Retina (tissue), 1 donor: Measurements from ENCODE around the gene PDE12.

Experiments used
- DNase-seq: peaks from one replicate; pipeline ENCODE4 v3.0.0-alpha.2; 2016

Gene PDE12

DNA sequence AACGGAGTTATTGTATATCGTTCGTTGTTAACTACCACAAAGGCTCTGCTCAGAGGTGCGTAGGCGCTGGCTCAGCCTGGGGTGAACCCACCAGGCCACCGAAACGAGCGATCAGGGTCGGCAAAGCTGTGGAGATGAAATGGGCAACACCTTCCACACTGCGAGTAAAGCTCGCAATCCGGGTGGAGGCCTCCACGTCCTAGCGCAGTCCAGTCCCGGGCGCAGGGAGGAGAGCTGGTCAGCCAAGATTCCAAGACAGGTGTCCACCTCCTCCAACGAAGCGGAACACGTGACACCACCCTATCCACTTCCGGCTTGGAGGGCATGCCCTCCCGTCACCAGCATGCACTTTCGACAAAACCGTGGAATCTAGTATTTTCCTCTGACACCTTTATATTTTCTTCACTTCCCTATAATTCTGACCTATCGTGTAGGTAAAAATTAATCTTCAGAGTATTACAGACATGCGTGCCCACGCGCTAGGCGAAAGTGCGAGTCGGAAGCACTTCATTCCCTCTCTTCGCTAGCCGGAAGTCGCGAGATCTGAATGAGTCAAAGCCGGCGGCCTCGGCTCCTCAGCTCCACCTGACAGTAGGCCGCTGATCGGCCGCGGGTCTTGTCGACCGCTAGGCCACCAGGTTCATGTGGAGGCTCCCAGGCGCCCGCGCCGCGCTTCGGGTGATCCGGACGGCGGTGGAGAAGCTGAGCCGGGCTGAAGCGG is at the start of gene PDE12:
PDE12 (plus strand) TSS at position 537 of the 721 bp plus-strand sequence; CDS start at position 643, 106 bp downstream.
- DNase-seq: peak; percentile 99

- DNase-seq: no peak
These were observed 43.9 kb upstream of the PDE12 start for GRCh38 chr3:57512166-57512565.

DNA sequence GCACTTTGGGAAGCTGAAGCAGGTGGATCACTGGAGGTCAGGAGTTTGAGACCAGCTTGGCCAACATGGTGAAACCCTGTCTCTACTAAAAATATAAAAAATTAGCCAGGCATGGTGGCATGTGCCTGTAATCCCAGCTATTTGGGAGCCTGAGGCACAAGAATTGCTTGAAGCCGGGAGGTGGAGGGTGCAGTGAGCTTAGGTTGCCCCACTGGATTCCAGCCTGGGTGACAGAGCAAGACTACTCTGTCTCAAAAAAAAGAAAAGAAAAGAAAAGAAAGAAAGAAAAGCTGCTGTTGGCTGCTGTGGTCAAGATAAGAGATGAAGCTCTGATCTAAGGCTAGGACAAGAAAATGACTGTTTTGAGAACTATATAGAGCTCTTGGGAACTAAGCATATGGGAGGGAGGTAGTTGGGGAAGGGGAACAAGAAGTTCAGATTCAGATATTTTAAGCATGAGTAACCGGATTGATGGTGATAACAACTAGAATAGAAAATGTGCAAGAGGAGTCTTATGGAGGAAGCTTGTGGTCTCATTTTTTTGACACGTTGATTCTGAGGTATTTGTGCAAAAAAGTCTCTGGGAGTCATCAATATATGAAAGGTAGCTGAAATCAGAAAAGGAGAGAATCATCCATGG is 37.7 kb upstream of the PDE12 start:
- no peak for DNase-seq

GRCh38 chr3:57530071-57530608 is 25.9 kb upstream of the PDE12 start:
- DNase-seq: no peak

GRCh38 chr3:57538465-57538864 is 17.6 kb upstream of the PDE12 start:
- DNase-seq: no peak

DNA sequence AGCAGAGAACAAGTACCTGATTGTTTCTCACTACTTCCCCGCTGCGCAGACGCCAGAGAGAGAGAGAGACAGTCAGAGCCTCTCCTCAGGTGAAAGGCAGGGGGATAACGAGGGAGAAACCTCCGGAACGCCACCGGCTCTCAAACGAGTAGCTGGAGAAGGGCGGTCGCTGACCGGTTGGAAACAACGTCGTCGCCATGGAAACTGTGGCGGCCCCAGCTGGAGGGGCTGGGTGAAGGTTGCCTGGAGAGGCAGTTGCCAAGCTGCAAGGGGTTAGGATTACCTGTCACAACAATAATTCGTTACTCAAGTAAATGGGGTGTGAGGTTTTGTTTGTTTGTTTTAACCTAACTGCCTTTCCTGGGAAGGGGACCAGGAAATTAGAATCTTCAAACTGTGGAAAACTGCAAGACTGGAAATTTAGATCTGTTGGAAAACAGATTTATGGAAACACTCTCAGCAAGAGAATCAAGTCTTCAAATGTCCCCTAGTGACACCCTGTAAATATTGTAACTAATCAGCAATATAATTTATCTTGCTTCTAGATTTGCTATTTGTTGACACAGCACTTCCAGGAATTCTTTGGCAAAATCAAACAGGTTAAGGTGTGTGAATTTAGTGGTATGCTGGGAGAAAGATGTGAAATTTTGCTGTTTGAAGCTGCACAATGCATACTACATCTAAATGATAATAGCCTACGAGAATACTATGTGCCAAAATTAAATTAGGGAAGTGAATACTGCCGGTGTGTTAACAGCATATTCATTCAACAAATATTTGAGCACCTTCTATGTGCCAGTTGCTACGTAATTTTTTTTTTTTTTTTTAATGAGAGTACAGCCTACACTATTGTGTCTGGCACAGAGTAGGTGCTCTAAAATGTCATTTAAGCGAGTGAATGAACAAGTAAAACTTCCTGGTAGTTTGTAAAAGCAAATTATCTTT is 11.6 kb upstream of the PDE12 start, which contains the start of gene DNAH12:
DNAH12 (minus strand) TSS at position 164 of the 945 bp plus-strand sequence. CDS start 1,474 bp downstream, outside the sequence.
- DNase-seq: peak; percentile 86

GRCh38 chr3:57545636-57546268 is 10.3 kb upstream of the PDE12 start:
- DNase-seq: peak; percentile 8

DNA sequence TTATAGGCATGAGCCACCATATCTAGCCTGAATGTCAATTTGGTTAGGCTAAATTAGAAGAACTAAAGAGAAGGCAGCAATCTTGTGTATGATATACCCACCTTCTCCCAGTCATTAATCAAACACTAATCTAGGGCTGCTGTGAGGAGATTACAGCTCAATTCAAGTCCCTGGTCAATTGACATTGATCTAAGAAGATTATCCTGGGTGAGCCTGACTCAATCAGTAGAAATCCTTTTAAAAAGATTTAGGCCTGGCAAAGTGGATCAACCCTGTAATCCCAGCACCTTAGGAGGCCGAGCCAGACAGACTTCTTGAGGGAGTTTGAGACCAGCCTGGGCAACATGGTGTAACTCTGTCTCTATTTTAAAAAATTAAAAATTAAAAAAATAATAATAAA is 9.5 kb upstream of the PDE12 start:
- DNase-seq: no peak

- no peak for DNase-seq
These were observed 768 bp upstream of the PDE12 start for GRCh38 chr3:57555306-57555705.

GRCh38 chr3:57556459-57557084 is 498 bp downstream of the PDE12 start:
- no peak for DNase-seq

DNA sequence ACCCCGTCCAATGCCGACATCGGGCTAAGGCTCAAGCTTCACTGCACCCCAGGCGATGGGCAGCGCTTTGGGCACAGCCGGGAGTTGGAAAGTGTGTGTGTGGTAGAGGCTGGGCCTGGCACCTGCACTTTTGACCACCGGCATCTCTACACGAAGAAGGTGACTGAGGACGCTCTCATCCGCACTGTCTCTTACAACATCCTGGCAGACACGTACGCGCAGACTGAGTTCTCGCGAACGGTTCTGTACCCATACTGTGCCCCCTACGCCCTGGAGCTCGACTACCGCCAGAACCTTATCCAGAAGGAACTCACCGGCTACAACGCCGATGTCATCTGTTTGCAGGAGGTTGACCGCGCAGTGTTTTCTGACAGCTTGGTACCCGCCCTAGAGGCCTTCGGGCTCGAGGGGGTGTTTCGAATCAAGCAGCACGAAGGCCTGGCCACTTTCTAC is 1.0 kb downstream of the PDE12 start:
- DNase-seq: no peak

DNA sequence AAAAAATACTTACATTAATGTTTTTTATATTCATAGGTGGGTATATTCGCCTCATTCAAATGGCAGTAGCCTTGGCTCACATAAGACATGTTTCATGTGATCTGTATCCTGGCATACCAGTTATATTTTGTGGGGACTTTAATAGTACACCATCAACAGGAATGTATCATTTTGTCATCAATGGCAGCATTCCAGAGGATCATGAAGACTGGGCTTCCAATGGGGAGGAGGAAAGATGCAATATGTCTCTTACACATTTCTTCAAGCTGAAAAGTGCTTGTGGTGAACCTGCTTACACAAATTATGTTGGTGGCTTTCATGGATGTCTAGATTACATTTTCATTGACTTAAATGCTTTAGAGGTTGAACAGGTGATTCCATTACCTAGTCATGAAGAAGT is 3.5 kb downstream of the PDE12 start:
- DNase-seq: no peak

DNA sequence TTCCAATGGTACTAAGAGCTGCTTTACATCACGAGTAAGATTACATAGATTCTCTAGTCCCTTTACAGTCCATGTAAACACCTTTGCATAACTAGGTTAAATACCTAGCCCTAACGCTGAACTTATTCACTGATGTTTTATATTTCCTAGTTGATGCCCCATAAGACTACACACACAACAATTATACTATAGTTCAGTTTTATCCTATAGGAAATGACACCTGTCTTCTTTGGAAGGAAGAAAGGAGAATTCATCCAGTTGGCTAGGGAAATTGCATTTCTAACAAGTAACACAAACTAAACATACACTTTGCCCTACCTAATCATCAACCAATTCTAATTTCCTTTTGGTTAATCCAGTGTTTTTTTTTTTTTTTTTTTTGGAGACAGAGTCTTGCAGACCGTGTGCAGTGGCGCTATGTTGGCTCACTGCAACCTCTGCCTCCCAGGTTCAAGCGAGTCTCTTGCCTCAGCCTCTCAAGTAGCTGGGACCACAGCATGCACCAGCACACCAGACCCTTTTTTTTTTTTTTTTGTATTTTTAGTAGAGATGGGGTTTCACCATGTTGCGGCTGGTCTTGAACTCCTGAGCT is 13.9 kb downstream of the PDE12 start:
- DNase-seq: no peak

DNA sequence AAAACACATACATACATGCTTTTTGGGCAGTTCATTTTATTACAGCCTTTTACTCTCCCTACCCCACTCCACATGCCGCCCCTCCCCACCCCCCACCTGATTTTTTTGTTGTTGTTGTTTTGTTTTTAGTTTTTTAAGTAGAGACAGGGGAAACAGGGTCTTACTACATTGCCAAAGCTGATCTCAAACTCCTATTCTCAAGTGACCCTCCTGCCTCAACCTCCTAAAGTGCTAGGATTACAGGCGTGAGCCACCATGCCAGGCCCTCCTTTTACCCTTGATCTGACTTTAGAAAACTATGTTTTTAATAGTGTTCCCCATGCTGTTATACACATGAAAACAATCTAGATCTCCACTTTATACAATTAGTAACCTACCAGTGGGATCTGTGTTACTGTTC is 14.8 kb downstream of the PDE12 start:
- no peak for DNase-seq

DNA sequence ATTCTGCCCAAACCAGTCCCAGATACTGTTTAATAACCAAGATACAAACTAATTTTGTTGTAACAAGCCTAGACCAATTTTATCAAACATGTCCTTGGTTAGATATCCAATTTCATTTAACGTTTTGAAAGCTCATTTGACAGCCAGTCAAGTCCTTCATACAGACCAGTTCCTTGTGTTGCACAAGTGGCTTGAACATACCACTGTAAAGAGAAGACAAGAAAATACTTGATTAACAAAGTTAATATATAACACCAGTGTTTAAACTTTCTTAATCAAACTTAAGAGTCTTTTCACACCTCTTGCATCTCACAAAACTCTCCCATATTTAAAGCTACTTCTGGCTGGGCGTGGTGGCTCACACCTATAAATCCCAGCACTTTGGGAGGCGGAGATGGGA is 16.0 kb downstream of the PDE12 start:
- no peak for DNase-seq

GRCh38 chr3:57575966-57576626 is 20.0 kb downstream of the PDE12 start:
- DNase-seq: no peak

DNA sequence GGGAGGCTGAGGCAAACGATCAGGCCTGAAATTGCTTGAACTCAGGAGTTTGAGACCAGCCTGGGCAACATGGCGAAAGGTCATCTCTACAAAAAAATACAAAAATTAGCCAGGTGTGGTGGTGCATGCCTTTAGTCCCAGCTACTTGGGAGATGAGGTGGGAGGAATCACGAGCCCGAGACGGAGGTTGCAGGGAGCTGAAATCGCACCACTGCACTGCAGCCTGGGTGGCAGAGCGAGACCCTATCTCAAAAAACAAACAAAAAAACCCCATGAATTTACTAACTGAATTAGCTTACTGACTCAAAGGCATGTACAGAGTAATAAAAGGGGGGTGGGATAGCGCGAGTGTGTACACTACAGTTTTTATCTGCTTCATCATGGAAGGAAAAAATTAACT is 21.7 kb downstream of the PDE12 start:
- no peak for DNase-seq

GRCh38 chr3:57582474-57583168 is 26.5 kb downstream of the PDE12 start:
- DNase-seq: no peak

DNA sequence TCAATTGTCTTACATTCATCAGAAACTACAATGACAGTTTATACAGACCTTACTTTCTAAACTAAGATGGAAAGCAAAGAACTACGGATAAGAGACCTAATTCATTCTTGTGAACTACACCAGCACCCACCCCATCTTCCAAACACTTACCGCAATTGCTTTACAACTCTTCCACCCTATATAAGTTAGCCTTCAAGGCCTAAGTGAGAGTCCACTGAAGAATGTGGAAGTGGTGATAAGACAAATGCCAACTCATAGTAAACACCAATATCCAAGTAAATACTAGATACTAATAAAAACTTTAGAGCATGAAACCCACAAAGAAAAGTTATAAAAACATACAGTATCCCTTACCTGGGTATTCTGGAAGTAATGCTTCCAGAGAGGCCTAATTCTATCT is 27.5 kb downstream of the PDE12 start:
- no peak for DNase-seq

GRCh38 chr3:57586778-57587177 is 30.7 kb downstream of the PDE12 start:
- no peak for DNase-seq
